Chondrocyte (in vitro differentiated cells): ENCODE results near the gene MEMO1. TPM values are rescaled to one million over a fixed set of nuclear protein-coding genes. Genes with fewer than 3 reads are reported as not detected.
"Not testable (repeated sequence)": the region's sequence is repeated elsewhere in the genome, so short reads cannot be mapped to it uniquely, and the experiment has no call there.

Experiments used
- DNase-seq: peaks from one replicate; pipeline ENCODE4 v3.0.0; 2021; ENCODE audit warnings: mixed read lengths, low spot score
- H3K27ac Mint-ChIP-seq: one replicate; pipeline ENCODE4 v1.8.0; 2021; ENCODE audit warnings: mild to moderate bottlenecking, moderate library complexity, mixed read lengths; ENCODE audit not compliant: unreplicated experiment
- H3K27me3 Mint-ChIP-seq: 2 replicates; pipeline ENCODE4 v1.8.0; 2021; ENCODE audit warnings: low read depth, mixed read lengths
- H3K36me3 Mint-ChIP-seq: 2 replicates; pipeline ENCODE4 v1.8.0; 2021; ENCODE audit warnings: low read depth, mixed read lengths
- H3K4me1 Mint-ChIP-seq: 2 replicates; pipeline ENCODE4 v1.8.0; 2021; ENCODE audit warnings: low read depth, mild to moderate bottlenecking, mixed read lengths
- H3K4me3 Mint-ChIP-seq: one replicate; pipeline ENCODE4 v1.8.0; 2021; ENCODE audit warnings: mild to moderate bottlenecking, moderate library complexity, mixed read lengths; ENCODE audit not compliant: unreplicated experiment
- H3K9me3 Mint-ChIP-seq: 2 replicates; pipeline ENCODE4 v1.8.0; 2021; ENCODE audit warnings: low read depth, mixed read lengths
- CTCF ChIP-seq: fragments of 200-600 bp; sonication (generic); IDR thresholded peaks from 2 replicates; pipeline ENCODE4 v1.5.0; 2021; ENCODE audit warnings: antibody characterized with exemption, mild to moderate bottlenecking, moderate library complexity
- total RNA-seq: library from RNA; stranded (reverse); gene quantifications from 3 replicates; pipeline ENCODE4 v1.2.1, GENCODE V29; 2021

Gene MEMO1
- total RNA-seq, 1 donor from 2014 or later = 41.9 TPM

GRCh38 chr2:31956312-31956711 is 54.5 kb downstream of the MEMO1 start:
- Mint-ChIP-seq H3K36me3 (no peaks in the 10 kb centered on the region), H3K27ac (no peak overlapping the region), H3K9me3 (no peaks in the 10 kb centered on the region), H3K4me3 (no peak overlapping the region), H3K4me1 (peaks cover 21% of the 10 kb centered on the region), H3K27me3 (no peaks in the 10 kb centered on the region)
- no peak for TF ChIP-seq CTCF
- no peak for DNase-seq

- not testable (repeated sequence) for H3K27ac Mint-ChIP-seq, H3K4me1 Mint-ChIP-seq, H3K36me3 Mint-ChIP-seq, H3K9me3 Mint-ChIP-seq, DNase-seq, H3K4me3 Mint-ChIP-seq, H3K27me3 Mint-ChIP-seq
Observed at GRCh38 chr2:31953095-31953494, 57.7 kb downstream of the MEMO1 start.

GRCh38 chr2:31950946-31951562 is 59.8 kb downstream of the MEMO1 start:
- no peak overlapping the region for H3K27ac Mint-ChIP-seq
- H3K27me3 Mint-ChIP-seq = no peaks in the 10 kb centered on the region
- H3K4me3 Mint-ChIP-seq = no peak overlapping the region
- no peak for TF ChIP-seq CTCF
- no peaks in the 10 kb centered on the region for H3K9me3 Mint-ChIP-seq
- peaks cover 3% of the 10 kb centered on the region for H3K4me1 Mint-ChIP-seq
- DNase-seq = no peak
- H3K36me3 Mint-ChIP-seq = no peaks in the 10 kb centered on the region

- no peak overlapping the region for H3K27ac Mint-ChIP-seq
- no peaks in the 10 kb centered on the region for H3K27me3 Mint-ChIP-seq
- no peak overlapping the region for H3K4me3 Mint-ChIP-seq
- TF ChIP-seq CTCF = no peak
- H3K9me3 Mint-ChIP-seq = no peaks in the 10 kb centered on the region
- no peak for DNase-seq
- H3K36me3 Mint-ChIP-seq = peaks cover 2% of the 10 kb centered on the region
- peaks cover 10% of the 10 kb centered on the region for H3K4me1 Mint-ChIP-seq
Observed at GRCh38 chr2:31947871-31948270, 62.9 kb downstream of the MEMO1 start.

- DNase-seq = no peak
- H3K27me3 Mint-ChIP-seq = no peaks in the 10 kb centered on the region
- H3K4me1 Mint-ChIP-seq = peaks cover 10% of the 10 kb centered on the region
- H3K9me3 Mint-ChIP-seq = no peaks in the 10 kb centered on the region
- no peak overlapping the region for H3K27ac Mint-ChIP-seq
- no peak for TF ChIP-seq CTCF
- H3K4me3 Mint-ChIP-seq = no peak overlapping the region
- peaks cover 2% of the 10 kb centered on the region for H3K36me3 Mint-ChIP-seq
Observed at GRCh38 chr2:31946838-31947237, 64.0 kb downstream of the MEMO1 start.

GRCh38 chr2:31945572-31945935 is 65.3 kb downstream of the MEMO1 start:
- Mint-ChIP-seq H3K27me3 (no peaks in the 10 kb centered on the region), H3K9me3 (no peaks in the 10 kb centered on the region)

More at GRCh38 chr2:31945572-31945935, 65.3 kb downstream of the MEMO1 start:
- Mint-ChIP-seq H3K4me1 (peaks cover 7% of the 10 kb centered on the region), H3K4me3 (no peak overlapping the region), H3K27ac (no peak overlapping the region), H3K36me3 (peaks cover 2% of the 10 kb centered on the region)
- no peak for TF ChIP-seq CTCF
- DNase-seq = no peak
